Keratinocyte (primary cell): ENCODE measurements around the gene MFNG.

Experiments
- CTCF ChIP-seq, 3 experiments: IDR thresholded peaks in 1 of 3; conservative IDR thresholded peaks in 1 of 3; optimal IDR thresholded peaks in 1 of 3; 2 replicates in 2 of 3; 3 replicates in 1 of 3; pipeline versions ENCODE3 to v1.5.1; 2011; ENCODE audit warnings: low read length in 3 of 3, mild to moderate bottlenecking in 3 of 3, moderate library complexity in 2 of 3, control low read depth in 1 of 3, inconsistent platforms in 1 of 3; ENCODE audit not compliant: insufficient read depth in 2 of 3; ENCODE audit errors: extremely low read depth in 1 of 3
- EZH2 ChIP-seq: IDR thresholded peaks from one replicate; pipeline ENCODE4 v1.6.1; 2012; ENCODE audit warnings: inconsistent platforms, mild to moderate bottlenecking, low read length, moderate library complexity

- TF ChIP-seq CTCF (optimal IDR thresholded peaks at IDR 0.05 in 1 of 3, IDR thresholded peaks at IDR 0.05 in 1 of 3, conservative IDR thresholded peaks at IDR 0.05 in 1 of 3; ENCODE audit: extremely low read depth in 1 of 3, insufficient read depth in 2 of 3, low read length in 3 of 3), result no peak
- no peak for TF ChIP-seq EZH2
Measured at GRCh38 chr22:37439347-37439746, 46.8 kb downstream of the MFNG start.
